Glutamatergic neuron (in vitro differentiated cells): ENCODE data around the gene LTBP4. TPM values are rescaled to one million over a fixed set of nuclear protein-coding genes. Genes with fewer than 3 reads are reported as not detected.

ENCODE experiments used
- DNase-seq: peaks from one replicate; pipeline ENCODE4 v3.0.0; 2022
- H3K27ac Mint-ChIP-seq: one replicate; pipeline ENCODE4 v1.8.0; 2020; ENCODE audit warnings: mild to moderate bottlenecking, mixed read lengths, inconsistent platforms; ENCODE audit not compliant: unreplicated experiment
- H3K27me3 Mint-ChIP-seq: one replicate; pipeline ENCODE4 v1.8.0; 2020; ENCODE audit warnings: mild to moderate bottlenecking, moderate library complexity, mixed read lengths, inconsistent platforms; ENCODE audit not compliant: unreplicated experiment
- H3K36me3 Mint-ChIP-seq: one replicate; pipeline ENCODE4 v1.8.0; 2020; ENCODE audit warnings: mild to moderate bottlenecking, mixed read lengths, inconsistent platforms; ENCODE audit not compliant: unreplicated experiment
- H3K4me1 Mint-ChIP-seq: one replicate; pipeline ENCODE4 v1.8.0; 2020; ENCODE audit warnings: mild to moderate bottlenecking, low read depth, mixed read lengths, inconsistent platforms; ENCODE audit not compliant: unreplicated experiment
- H3K4me3 Mint-ChIP-seq: one replicate; pipeline ENCODE4 v1.8.0; 2020; ENCODE audit warnings: mild to moderate bottlenecking, mixed read lengths, inconsistent platforms; ENCODE audit not compliant: unreplicated experiment
- H3K9me3 Mint-ChIP-seq: one replicate; pipeline ENCODE4 v1.8.0; 2020; ENCODE audit warnings: mild to moderate bottlenecking, moderate library complexity, mixed read lengths, inconsistent platforms; ENCODE audit not compliant: unreplicated experiment
- CTCF ChIP-seq: fragments of 200-600 bp; sonication (generic); IDR thresholded peaks from one replicate; pipeline ENCODE4 v1.5.0; 2021; ENCODE audit not compliant: partially characterized antibody, unreplicated experiment
- total RNA-seq: library from RNA; stranded (reverse); fragmentation: NEBNext Ultra II Directional; extraction: Animal tissue kit (Norgen Biotek cat#: 25700); gene quantifications from one replicate; pipeline ENCODE4 v1.2.1, GENCODE V29; 2021; ENCODE audit not compliant: unreplicated experiment

LTBP4 gene
- total RNA-seq, 1 donor from 2014 or later = 169 TPM

GRCh38 chr19:40605216-40605971 lies 4.2 kb downstream of the LTBP4 start:
- H3K4me1 Mint-ChIP-seq = peaks cover 11% of the 10 kb centered on the region

GRCh38 chr19:40607311-40608239 lies 6.4 kb downstream of the LTBP4 start:
- Mint-ChIP-seq H3K27me3 (peaks cover 33% of the 10 kb centered on the region), H3K36me3 (peaks cover 6% of the 10 kb centered on the region), H3K4me1 (peaks cover 11% of the 10 kb centered on the region), H3K27ac (no peak overlapping the region), H3K4me3 (peak overlapping the region; percentile 22), H3K9me3 (peaks cover 12% of the 10 kb centered on the region)
- TF ChIP-seq CTCF = no peak
- no peak for DNase-seq

More at GRCh38 chr19:40605216-40605971, 4.2 kb downstream of the LTBP4 start:
- H3K27ac Mint-ChIP-seq = peak overlapping the region; percentile 28
- peak overlapping the region; percentile 87 for H3K4me3 Mint-ChIP-seq
- peaks cover 6% of the 10 kb centered on the region for H3K36me3 Mint-ChIP-seq
- peak; percentile 17 for TF ChIP-seq CTCF
- H3K9me3 Mint-ChIP-seq = peaks cover 5% of the 10 kb centered on the region
- peak; percentile 60 for DNase-seq
- H3K27me3 Mint-ChIP-seq = peaks cover 29% of the 10 kb centered on the region

- no peak for TF ChIP-seq CTCF
- Mint-ChIP-seq H3K36me3 (peaks cover 6% of the 10 kb centered on the region), H3K27ac (no peak overlapping the region), H3K4me3 (no peak overlapping the region), H3K9me3 (peaks cover 13% of the 10 kb centered on the region), H3K4me1 (peaks cover 8% of the 10 kb centered on the region), H3K27me3 (peaks cover 34% of the 10 kb centered on the region)
- DNase-seq = no peak
Observed at GRCh38 chr19:40608240-40608621, 7.1 kb downstream of the LTBP4 start.

- Mint-ChIP-seq H3K4me1 (peaks cover 8% of the 10 kb centered on the region), H3K27me3 (peaks cover 35% of the 10 kb centered on the region), H3K36me3 (peaks cover 6% of the 10 kb centered on the region), H3K27ac (peak overlapping the region; percentile 31), H3K9me3 (peaks cover 13% of the 10 kb centered on the region), H3K4me3 (peak overlapping the region; percentile 85)
- TF ChIP-seq CTCF = no peak
- no peak for DNase-seq
Observed at GRCh38 chr19:40608957-40609356, 7.8 kb downstream of the LTBP4 start.
